ENCODE results near the gene LRMDA. TPM values are rescaled to one million over a fixed set of nuclear protein-coding genes. Genes with fewer than 3 reads are reported as not detected.

LRMDA gene
- total RNA-seq, 1 experiment from 2014 or later = 0.24 TPM

DNA sequence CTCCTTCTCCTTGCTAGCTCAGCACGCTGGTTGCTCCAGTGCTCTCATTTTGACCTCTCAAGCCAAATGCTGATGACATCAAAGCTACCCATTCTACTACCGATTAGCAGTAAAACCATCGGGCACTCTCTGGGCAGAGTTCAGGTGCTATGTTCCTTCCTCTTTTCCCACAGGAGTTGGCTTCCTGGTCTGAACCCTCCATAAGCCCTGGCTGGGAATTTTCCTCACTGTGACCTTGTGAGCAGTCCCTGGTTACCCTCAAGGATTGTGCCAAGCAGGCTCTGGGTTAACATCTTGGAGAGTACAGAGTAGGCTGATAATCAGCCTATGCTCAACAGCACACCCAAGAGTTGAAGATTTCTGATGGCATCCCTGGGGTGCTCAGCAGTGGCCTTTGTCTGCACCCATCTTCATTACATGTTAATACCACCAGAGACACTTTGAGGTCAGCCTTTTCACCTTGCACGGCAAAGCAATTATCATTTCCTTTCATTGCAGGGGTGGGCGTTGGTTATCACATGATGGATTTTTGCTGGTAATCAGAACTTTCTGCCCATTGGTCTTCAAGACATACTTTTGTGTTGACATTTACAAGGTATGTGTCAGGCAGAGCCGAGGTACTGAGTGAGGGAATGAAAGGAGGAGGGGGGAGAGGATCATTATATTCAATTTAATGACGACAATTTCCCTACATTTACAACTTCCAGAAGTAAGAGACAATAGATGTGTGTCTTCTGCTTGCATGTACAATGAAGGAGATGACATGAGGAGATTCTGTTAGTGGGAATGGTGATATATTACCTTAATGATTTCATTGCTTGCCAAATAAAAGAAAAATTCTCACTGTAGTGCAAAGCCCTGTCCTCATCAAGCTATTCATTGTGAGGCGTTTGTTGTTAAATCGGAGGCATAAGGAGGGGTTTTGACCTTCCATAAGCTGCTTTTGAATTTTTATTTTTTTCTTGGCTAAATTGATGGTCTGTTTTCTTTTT, 452.0 kb downstream of the LRMDA start:
- DNase-seq = no peak
- Histone ChIP-seq H3K27me3 (no peaks in the 10 kb centered on the region), H3K4me3 (no peak overlapping the region), H3K36me3 (no peaks in the 10 kb centered on the region), H3K4me1 (no peaks in the 10 kb centered on the region), H3K27ac (no peak overlapping the region), H3K9me3 (replicated peaks) (no peaks in the 10 kb centered on the region)

DNA sequence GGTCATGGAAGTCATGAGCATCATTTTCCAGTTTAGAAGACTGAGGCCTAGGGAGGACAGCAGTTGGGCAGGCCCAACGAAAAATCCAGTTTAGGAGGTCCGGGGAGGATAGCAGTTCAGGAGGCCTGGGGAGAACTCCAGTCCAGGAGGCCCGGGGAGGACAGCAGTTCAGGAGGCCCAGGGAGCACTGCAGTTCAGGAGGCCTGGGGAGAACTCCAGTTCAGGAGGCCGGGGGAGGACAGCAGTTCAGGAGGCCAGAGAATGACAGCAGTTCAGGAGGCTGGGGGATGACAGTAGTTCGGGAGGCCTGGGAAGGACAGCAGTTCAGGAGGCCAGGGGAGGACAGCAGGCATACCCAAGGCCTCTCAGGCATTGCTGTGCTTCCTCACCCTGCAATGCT, 453.4 kb downstream of the LRMDA start:
- no peaks in the 10 kb centered on the region for H3K36me3 ChIP-seq
- no peak overlapping the region for H3K27ac ChIP-seq
- H3K27me3 ChIP-seq = no peaks in the 10 kb centered on the region
- H3K9me3 ChIP-seq (replicated peaks) = no peaks in the 10 kb centered on the region
- no peaks in the 10 kb centered on the region for H3K4me1 ChIP-seq
- DNase-seq = no peak
- H3K4me3 ChIP-seq = no peak overlapping the region

DNA sequence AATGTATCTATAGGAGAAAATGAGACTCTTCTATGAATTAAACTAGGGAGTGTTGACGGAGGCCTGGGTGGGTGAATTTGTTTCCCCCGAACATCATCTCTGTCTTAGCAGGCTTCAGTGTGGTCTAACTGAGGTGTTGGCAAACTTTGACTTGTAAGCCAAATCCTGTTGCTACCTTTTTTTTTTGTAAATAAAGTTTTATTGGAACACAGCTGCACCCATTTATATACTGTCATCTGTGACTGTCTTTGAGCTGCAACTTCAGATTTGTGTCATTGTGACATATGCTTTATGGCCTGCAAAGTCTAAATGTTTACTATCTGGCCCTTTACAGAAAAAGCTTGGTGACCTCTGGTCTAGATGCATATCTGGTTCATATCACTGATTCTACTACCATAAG, 455.9 kb downstream of the LRMDA start:
- Histone ChIP-seq H3K27ac (no peak overlapping the region), H3K27me3 (no peaks in the 10 kb centered on the region), H3K9me3 (replicated peaks) (no peaks in the 10 kb centered on the region), H3K4me1 (no peaks in the 10 kb centered on the region), H3K36me3 (no peaks in the 10 kb centered on the region), H3K4me3 (no peak overlapping the region)
- no peak for DNase-seq

DNA sequence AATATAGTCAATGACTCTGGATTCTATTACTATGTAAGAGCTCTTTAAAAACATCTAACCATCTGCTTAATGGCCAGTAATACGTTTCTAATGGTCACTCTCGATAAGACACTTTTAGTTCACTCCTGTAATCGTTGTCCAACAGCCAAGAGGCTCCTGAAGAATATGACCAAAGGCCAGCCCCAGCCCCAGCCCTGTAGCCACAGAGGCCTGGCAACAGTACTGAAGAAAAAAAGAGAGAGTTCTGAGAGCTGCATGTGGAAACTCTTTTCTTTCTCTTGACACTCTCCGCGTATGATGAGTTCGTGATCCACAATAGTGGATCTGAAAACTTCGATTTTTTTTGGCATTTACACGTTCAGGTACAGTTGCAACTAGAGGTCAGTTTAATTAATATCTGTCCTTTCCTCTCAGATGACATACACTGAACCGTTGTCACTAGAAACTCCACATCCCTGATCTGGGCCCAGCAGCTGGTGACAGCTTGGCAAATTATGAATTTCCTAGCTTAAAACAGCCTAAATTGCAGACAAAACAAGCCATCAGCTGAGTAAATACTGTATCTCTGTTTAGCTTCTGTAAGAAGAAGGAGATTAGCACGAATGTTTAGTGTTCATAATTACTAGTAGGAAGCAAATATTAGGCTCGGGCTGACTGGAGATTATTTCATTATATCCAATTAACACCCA, 456.7 kb downstream of the LRMDA start:
- Histone ChIP-seq H3K27me3 (no peaks in the 10 kb centered on the region), H3K27ac (no peak overlapping the region), H3K9me3 (replicated peaks) (no peaks in the 10 kb centered on the region), H3K36me3 (no peaks in the 10 kb centered on the region), H3K4me1 (no peaks in the 10 kb centered on the region), H3K4me3 (no peak overlapping the region)
- no peak for DNase-seq

DNA sequence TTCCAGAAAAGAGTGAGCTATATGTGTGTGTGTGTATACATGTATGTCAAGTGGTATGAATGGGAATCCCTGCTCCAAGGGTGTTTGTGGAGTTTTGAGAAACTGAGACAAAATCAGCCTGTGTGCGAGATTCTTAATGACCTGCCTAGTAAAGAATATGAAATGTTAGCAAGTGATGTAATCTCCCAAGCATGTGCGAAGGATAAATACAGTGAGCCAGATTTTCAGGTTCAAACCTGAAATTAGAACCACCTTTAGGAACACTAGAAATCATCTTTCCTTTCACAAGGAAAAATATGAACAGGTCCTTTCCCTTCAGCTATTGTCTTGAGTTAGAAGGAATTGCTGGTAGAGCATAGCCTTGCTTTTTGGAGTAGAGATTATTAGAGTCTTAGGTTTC, 457.6 kb downstream of the LRMDA start:
- Histone ChIP-seq H3K36me3 (no peaks in the 10 kb centered on the region), H3K9me3 (replicated peaks) (no peaks in the 10 kb centered on the region)

DNA sequence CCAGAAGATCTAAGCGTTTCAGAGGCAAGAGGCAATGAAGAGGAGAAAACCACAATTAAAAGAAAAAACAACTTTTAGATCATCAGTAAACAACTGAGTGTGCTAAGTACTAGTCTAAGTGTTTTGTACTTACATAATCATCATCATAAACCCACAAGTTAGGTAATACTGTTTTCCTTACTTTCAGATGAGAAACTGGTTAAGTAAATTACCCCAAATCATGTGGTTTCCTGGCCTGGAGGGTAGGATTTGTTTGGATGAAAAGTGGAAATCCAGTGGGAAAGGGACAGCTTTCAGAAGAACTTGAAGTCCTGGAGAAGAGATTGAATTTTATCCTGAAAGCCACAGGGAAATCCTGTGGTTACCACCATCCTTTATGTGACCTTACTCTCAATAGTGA, 463.3 kb downstream of the LRMDA start:
- H3K4me1 ChIP-seq = no peaks in the 10 kb centered on the region
- DNase-seq = no peak

More for the DNA sequence above, 457.6 kb downstream of the LRMDA start:
- Histone ChIP-seq H3K27me3 (no peaks in the 10 kb centered on the region), H3K4me3 (no peak overlapping the region), H3K27ac (no peak overlapping the region), H3K4me1 (no peaks in the 10 kb centered on the region)
- DNase-seq = no peak

DNA sequence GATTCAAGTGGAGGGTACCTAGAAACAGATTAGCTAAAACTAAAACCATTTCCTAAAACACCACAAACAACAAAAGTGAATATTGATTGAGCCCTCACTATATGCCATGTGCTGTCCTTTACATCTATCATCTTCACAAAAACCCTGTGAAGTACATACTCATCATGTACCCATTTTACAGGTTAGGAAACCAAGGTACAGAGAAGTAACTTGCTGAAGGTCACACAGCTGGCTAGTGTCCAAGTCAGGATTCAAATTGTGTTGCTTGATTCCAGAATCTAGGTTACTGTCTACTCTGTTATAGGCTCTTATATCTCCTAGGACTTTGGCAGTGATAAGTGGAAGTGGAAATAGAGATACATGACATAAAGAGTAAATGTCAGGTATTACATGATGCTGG, 463.8 kb downstream of the LRMDA start:
- Histone ChIP-seq H3K4me3 (no peak overlapping the region), H3K4me1 (no peaks in the 10 kb centered on the region), H3K9me3 (replicated peaks) (no peaks in the 10 kb centered on the region), H3K36me3 (no peaks in the 10 kb centered on the region), H3K27ac (no peak overlapping the region), H3K27me3 (no peaks in the 10 kb centered on the region)
- no peak for DNase-seq

More for the DNA sequence above, 463.3 kb downstream of the LRMDA start:
- H3K9me3 ChIP-seq (replicated peaks) = no peaks in the 10 kb centered on the region
- no peaks in the 10 kb centered on the region for H3K36me3 ChIP-seq
- H3K27ac ChIP-seq = no peak overlapping the region
- H3K4me3 ChIP-seq = no peak overlapping the region
- H3K27me3 ChIP-seq = no peaks in the 10 kb centered on the region

DNA sequence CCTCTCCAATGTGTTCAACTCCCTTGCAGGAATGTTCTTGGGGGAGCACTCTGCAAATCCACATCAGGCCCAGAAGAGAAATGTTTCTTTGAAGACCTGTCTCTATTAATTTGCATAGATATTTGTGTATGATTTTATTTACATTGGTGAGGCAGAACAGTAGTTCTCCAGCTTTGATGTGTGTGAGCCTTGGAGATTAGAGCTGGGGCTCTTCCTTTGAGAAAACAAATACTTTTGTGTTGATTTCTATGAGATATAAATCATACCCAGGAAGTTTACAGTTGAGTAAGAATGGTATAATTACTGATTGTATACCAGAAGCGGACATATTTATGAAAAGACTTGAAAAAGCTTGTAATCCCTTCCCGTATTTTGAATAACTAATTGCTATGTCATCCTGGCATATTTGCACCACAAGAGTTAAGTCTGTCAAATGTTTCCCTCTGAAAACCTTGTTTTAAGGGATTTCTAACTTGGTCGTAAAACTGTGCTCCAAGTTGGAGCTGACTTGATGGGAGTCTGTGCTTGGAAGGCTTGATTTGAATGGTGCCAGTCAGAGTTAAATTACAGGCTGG, 468.5 kb downstream of the LRMDA start:
- no peak overlapping the region for H3K27ac ChIP-seq
- no peak overlapping the region for H3K4me3 ChIP-seq
- H3K27me3 ChIP-seq = no peaks in the 10 kb centered on the region
- no peak for DNase-seq
- H3K36me3 ChIP-seq = no peaks in the 10 kb centered on the region
- H3K4me1 ChIP-seq = no peaks in the 10 kb centered on the region
- H3K9me3 ChIP-seq (replicated peaks) = no peaks in the 10 kb centered on the region

DNA sequence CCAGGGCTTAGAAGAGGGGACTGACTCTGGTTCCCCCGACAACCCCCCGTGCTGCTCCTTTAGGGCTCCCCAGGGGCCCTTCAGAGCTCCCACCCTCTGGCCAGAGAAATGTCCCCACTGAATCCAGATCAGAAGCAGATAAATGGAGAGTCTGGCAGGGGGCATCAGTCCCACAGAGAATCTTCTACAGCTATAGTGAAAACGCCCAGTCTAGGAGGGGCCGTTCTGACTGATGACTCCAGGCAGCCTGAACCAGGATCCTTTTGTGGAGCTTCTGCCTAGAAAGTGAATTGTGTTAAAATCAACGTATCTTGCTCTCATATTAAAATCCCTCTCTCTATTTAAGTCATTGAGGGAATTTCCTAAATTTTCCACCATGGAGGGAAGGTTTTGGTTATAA, 471.4 kb downstream of the LRMDA start:
- Histone ChIP-seq H3K4me1 (no peaks in the 10 kb centered on the region), H3K9me3 (replicated peaks) (no peaks in the 10 kb centered on the region), H3K27me3 (no peaks in the 10 kb centered on the region), H3K36me3 (no peaks in the 10 kb centered on the region), H3K4me3 (no peak overlapping the region), H3K27ac (no peak overlapping the region)
- no peak for DNase-seq

DNA sequence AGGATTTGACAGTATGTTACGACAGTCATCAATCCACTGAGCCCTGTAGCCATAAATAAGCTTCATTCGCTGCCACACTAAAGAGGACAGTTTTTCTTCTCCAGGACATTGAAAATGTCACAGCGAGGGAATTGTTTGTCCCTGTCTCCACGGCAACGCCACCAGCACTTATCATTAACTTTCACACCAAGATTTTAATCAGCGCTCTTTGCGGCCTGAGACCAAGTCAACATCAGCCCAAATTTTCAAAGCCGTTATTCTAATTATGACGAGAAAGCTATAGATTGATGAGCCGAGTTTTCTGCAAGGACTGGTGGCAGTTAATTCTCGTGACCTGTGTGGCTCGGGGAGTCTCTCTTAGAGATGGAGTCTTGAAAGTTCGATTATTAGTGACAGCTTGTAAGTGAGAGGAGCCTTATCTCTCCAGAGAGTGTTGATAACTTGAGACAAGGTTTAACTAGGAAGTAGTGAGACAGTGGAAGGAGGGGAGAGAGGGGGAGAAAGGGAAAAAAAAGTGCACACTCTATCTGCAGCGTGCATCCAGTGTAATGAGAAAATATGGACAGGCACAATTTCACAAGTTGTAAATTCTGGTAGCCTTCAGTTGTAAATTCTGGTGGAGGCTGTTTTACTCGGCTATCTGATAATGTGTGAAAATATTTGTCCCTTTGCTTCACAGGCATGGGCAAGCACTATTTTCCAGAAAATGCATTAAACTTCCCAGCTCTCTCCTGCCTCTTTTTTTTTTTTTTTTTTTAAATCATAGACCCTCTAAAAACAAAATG, 473.3 kb downstream of the LRMDA start:
- DNase-seq = no peak
- Histone ChIP-seq H3K4me1 (no peaks in the 10 kb centered on the region), H3K9me3 (replicated peaks) (no peaks in the 10 kb centered on the region), H3K27me3 (no peaks in the 10 kb centered on the region), H3K4me3 (no peak overlapping the region), H3K27ac (no peak overlapping the region), H3K36me3 (no peaks in the 10 kb centered on the region)

DNA sequence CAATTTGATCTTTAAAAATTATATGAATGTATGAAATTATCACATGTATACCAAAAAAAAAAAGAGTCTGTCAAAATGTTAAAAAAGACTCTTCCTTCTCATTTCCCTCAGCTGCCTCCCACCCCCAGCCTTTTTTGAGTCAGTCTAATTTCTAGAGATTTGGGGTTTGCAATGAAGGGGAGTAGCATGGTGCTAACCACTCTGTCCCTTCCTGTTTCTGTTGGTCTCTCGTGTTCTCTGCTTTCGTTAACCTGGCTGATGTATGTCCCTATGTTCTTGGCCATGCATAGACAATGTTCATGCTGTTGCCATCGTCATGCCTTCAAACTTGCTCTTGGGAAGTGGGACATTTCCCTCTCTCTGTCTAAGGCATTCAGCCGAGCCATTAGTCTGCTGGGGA, 474.1 kb downstream of the LRMDA start:
- Histone ChIP-seq H3K27me3 (no peaks in the 10 kb centered on the region), H3K27ac (no peak overlapping the region), H3K36me3 (no peaks in the 10 kb centered on the region), H3K9me3 (replicated peaks) (no peaks in the 10 kb centered on the region), H3K4me3 (no peak overlapping the region), H3K4me1 (no peaks in the 10 kb centered on the region)
- no peak for DNase-seq

DNA sequence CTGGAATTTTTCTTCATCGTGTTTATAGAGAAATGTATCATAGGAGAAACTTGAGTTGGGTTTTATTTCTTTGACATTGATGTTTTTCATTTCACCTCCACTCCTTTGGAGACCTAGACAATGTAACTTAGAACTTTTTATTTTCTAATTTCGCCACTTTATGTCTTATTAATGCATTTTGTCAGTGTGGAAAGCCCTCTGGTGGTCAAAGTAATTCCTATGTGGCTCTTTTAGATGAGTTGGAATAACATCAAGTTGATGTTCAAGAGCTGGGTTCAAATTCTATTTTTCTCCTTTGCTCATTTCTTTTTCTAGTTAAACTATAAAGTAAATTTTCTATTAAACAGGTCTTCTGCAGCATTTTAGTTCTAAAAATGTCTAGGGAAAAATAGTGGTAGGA, 478.6 kb downstream of the LRMDA start:
- no peak overlapping the region for H3K27ac ChIP-seq
- no peaks in the 10 kb centered on the region for H3K9me3 ChIP-seq (replicated peaks)
- DNase-seq = no peak
- H3K4me1 ChIP-seq = no peaks in the 10 kb centered on the region
- no peak overlapping the region for H3K4me3 ChIP-seq
- no peaks in the 10 kb centered on the region for H3K36me3 ChIP-seq
- no peaks in the 10 kb centered on the region for H3K27me3 ChIP-seq

DNA sequence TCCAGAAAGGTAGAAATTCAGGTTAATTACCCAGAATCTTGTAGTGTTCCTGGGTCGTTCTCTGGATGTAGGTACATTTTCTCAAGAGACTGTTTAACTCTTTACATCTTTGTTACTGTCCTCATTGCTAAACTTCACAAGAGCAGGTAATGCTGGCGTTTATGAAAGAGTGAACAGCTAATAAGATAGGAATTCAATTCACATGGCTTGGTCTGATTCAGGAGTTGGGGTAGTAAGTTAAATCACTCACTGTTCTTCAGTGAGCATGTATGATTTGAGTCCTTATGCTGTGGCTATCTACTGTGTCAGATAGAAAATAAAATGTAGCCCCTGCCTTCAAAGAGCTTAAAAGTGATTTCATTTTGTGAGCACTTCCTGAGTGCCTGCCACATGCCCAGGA, 480.0 kb downstream of the LRMDA start:
- no peaks in the 10 kb centered on the region for H3K27me3 ChIP-seq
- no peak for DNase-seq

DNA sequence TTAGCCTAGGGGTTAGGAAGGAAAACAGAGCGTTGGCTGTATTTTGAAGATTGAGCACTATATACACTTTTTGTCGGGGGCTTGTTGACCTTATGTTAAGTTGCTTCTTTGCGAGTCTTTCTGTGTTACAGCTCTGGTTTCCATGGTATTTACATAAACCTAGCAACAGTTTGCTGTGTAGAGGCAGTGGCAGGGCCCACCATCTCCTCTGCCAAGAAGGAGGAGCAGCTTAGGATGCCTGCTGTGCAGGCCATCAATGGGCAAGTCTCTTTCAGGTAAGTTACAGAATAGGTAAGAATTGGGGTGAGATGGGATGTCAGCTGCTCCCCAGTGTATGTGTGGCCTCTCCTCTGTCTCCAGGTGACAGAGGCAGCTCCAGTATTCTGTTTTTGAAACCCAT, 485.5 kb downstream of the LRMDA start:
- Histone ChIP-seq H3K4me3 (no peak overlapping the region), H3K4me1 (no peaks in the 10 kb centered on the region), H3K27me3 (no peaks in the 10 kb centered on the region), H3K27ac (no peak overlapping the region), H3K9me3 (replicated peaks) (no peaks in the 10 kb centered on the region), H3K36me3 (no peaks in the 10 kb centered on the region)
- DNase-seq = no peak

More for the DNA sequence above, 480.0 kb downstream of the LRMDA start:
- Histone ChIP-seq H3K4me1 (no peaks in the 10 kb centered on the region), H3K27ac (no peak overlapping the region), H3K36me3 (no peaks in the 10 kb centered on the region), H3K4me3 (no peak overlapping the region), H3K9me3 (replicated peaks) (no peaks in the 10 kb centered on the region)

Measured in SJCRH30 (cell line).